WTC11 (cell line): ENCODE results near the gene PSME2. TPM values are rescaled to one million over a fixed set of nuclear protein-coding genes. Genes with fewer than 3 reads are reported as not detected.

Source experiments
- ATAC-seq: fragments of 200-7000 bp; cut with Tn5 transposase; 2 replicates; pipeline ENCODE4 v1.10.0; 2021; ENCODE audit warnings: mild to moderate bottlenecking, moderate library complexity
- CTCF ChIA-PET: fragments of 300-600 bp; sonication (Branson Sonifier 250); formaldehyde crosslinking; loops from one replicate; lab custom pipeline; 2021; ENCODE audit warnings: antibody characterized with exemption; lab: Charles Lee
- POLR2A ChIA-PET: fragments of 350-600 bp; sonication (Branson Sonifier 250); formaldehyde crosslinking; loops from one replicate; lab custom pipeline; 2021; ENCODE audit warnings: antibody characterized with exemption; lab: Charles Lee
- DNase-seq: peaks from one replicate; pipeline ENCODE4 v3.0.0; 2021; ENCODE audit warnings: low spot score
- H3K27ac Mint-ChIP-seq: 2 replicates; pipeline ENCODE4 v1.8.0; 2021; ENCODE audit warnings: mixed read lengths
- H3K27me3 Mint-ChIP-seq: 2 replicates; pipeline ENCODE4 v1.8.0; 2021; ENCODE audit warnings: low read depth, mild to moderate bottlenecking, moderate library complexity, mixed read lengths
- H3K36me3 Mint-ChIP-seq: 2 replicates; pipeline ENCODE4 v1.8.0; 2021; ENCODE audit warnings: mixed read lengths
- H3K4me1 Mint-ChIP-seq: 2 replicates; pipeline ENCODE4 v1.8.0; 2022; ENCODE audit warnings: mixed read lengths
- H3K4me3 Mint-ChIP-seq: 2 replicates; pipeline ENCODE4 v1.8.0; 2021; ENCODE audit warnings: mild to moderate bottlenecking, moderate library complexity, mixed read lengths
- H3K9me3 Mint-ChIP-seq: 2 replicates; pipeline ENCODE4 v1.8.0; 2021; ENCODE audit warnings: mixed read lengths
- AFF4 ChIP-seq: sonication (generic); formaldehyde crosslinking; IDR thresholded peaks from 2 replicates; pipeline ENCODE4 v1.8.1; 2023; ENCODE audit warnings: mild to moderate bottlenecking, missing genetic modification reagents, borderline replicate concordance
- E2F1 ChIP-seq: sonication (generic); formaldehyde crosslinking; IDR thresholded peaks from 2 replicates; pipeline ENCODE4 v1.8.0; 2022; ENCODE audit warnings: mild to moderate bottlenecking, missing genetic modification reagents
- ETV6 ChIP-seq: sonication (generic); formaldehyde crosslinking; IDR thresholded peaks from 2 replicates; pipeline ENCODE4 v1.8.1; 2022; ENCODE audit warnings: mild to moderate bottlenecking, missing genetic modification reagents
- FOXJ3 ChIP-seq: sonication (generic); formaldehyde crosslinking; IDR thresholded peaks from 2 replicates; pipeline ENCODE4 v1.9.0; 2021; ENCODE audit warnings: missing genetic modification reagents, mild to moderate bottlenecking, borderline replicate concordance
- FOXK1 ChIP-seq: sonication (generic); formaldehyde crosslinking; IDR thresholded peaks from 2 replicates; pipeline ENCODE4 v1.8.0; 2022; ENCODE audit warnings: mild to moderate bottlenecking, moderate library complexity, missing genetic modification reagents
- GTF2I ChIP-seq: fragments of 250-450 bp; sonication (Bioruptor Pico); conservative IDR thresholded peaks from 2 replicates; pipeline ENCODE4 v1.4.0; 2021; ENCODE audit warnings: mild to moderate bottlenecking
- JAZF1 ChIP-seq: fragments of 250-450 bp; sonication (Bioruptor Pico); IDR thresholded peaks from 2 replicates; pipeline ENCODE4 v1.9.0; 2021; ENCODE audit warnings: moderate library complexity, mild to moderate bottlenecking, inconsistent platforms
- MYBL2 ChIP-seq: sonication (generic); formaldehyde crosslinking; IDR thresholded peaks from 2 replicates; pipeline ENCODE4 v1.8.1; 2023; ENCODE audit warnings: mild to moderate bottlenecking, moderate library complexity, missing genetic modification reagents
- NFE2L1 ChIP-seq: sonication (generic); formaldehyde crosslinking; IDR thresholded peaks from 2 replicates; pipeline ENCODE4 v1.8.1; 2023; ENCODE audit warnings: missing genetic modification reagents
- PRDM15 ChIP-seq: sonication (generic); formaldehyde crosslinking; IDR thresholded peaks from 2 replicates; pipeline ENCODE4 v1.8.0; 2022; ENCODE audit warnings: missing genetic modification reagents
- RELA ChIP-seq: sonication (generic); formaldehyde crosslinking; IDR thresholded peaks from 2 replicates; pipeline ENCODE4 v1.8.1; 2022; ENCODE audit warnings: missing genetic modification reagents, mild to moderate bottlenecking, borderline replicate concordance
- SP1 ChIP-seq: sonication (generic); formaldehyde crosslinking; conservative IDR thresholded peaks from 2 replicates; pipeline ENCODE4 v1.8.1; 2022; ENCODE audit warnings: missing genetic modification reagents
- TP53 ChIP-seq: sonication (generic); formaldehyde crosslinking; IDR thresholded peaks from 2 replicates; pipeline ENCODE4 v1.8.1; 2023; ENCODE audit warnings: mild to moderate bottlenecking, missing genetic modification reagents
- ZNF396 ChIP-seq: fragments of 250-450 bp; sonication (Bioruptor Pico); IDR thresholded peaks from 2 replicates; pipeline ENCODE4 v1.8.0; 2021; ENCODE audit warnings: mild to moderate bottlenecking, moderate library complexity, borderline replicate concordance
- ZNF423 ChIP-seq: fragments of 250-450 bp; sonication (Bioruptor Pico); IDR thresholded peaks from 2 replicates; pipeline ENCODE4 v2.1.2; 2022; ENCODE audit warnings: mild to moderate bottlenecking, moderate library complexity
- total RNA-seq: library from RNA; stranded (reverse); gene quantifications from 3 replicates; pipeline ENCODE4 v1.2.3, GENCODE V29; 2021
- TF ChIP-seq, protein P1 (sequence below): sonication (generic); formaldehyde crosslinking; IDR thresholded peaks from 2 replicates; pipeline ENCODE4 v1.8.1; 2022; ENCODE audit warnings: low read depth, missing genetic modification reagents, borderline replicate concordance
- TF ChIP-seq, protein P2 (sequence below): fragments of 250-450 bp; sonication (Bioruptor Pico); IDR thresholded peaks from 2 replicates; pipeline ENCODE4 v2.1.2; 2022; ENCODE audit warnings: mild to moderate bottlenecking, moderate library complexity
- TF ChIP-seq, protein P3 (sequence below): sonication (generic); formaldehyde crosslinking; IDR thresholded peaks from 2 replicates; pipeline ENCODE4 v1.8.1; 2022; ENCODE audit warnings: missing genetic modification reagents, borderline replicate concordance

Gene PSME2
- total RNA-seq, 1 experiment from 2014 or later, result 103 TPM

DNA sequence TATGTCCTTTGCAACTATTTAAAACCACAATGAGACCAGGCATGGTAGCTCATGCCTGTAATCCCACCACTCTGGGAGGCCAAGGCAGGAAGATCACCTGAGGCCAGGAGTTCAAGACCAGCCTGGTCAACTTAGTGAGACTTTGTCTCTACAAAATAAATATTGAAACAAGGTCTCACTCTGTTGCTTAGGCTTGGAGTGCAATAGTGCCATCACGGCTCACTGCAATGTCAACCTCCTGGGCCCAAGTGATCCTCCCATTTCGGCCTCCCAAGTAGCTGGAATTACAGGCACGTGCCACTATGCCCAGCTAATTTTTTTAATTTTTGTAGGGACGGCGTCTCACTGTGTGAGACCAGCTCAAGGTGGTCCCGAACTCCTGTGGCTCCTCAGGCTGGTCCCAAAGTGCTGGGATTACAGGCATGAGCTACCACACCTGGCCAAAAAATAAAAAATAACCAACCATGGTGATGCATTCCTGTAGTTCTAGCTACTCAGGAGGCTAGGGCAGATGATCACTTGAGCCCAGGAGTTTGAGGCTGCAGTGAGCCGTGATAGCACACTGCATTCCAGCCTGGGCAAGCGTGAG, 16.9 kb downstream of the PSME2 start (continued):
- TF ChIP-seq, protein P1, sequence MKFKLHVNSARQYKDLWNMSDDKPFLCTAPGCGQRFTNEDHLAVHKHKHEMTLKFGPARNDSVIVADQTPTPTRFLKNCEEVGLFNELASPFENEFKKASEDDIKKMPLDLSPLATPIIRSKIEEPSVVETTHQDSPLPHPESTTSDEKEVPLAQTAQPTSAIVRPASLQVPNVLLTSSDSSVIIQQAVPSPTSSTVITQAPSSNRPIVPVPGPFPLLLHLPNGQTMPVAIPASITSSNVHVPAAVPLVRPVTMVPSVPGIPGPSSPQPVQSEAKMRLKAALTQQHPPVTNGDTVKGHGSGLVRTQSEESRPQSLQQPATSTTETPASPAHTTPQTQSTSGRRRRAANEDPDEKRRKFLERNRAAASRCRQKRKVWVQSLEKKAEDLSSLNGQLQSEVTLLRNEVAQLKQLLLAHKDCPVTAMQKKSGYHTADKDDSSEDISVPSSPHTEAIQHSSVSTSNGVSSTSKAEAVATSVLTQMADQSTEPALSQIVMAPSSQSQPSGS (CRISPR knock-in tag), result no peak
- no peak for TF ChIP-seq JAZF1
- TF ChIP-seq PRDM15 (CRISPR knock-in tag), result no peak
- no peak for TF ChIP-seq E2F1 (CRISPR knock-in tag)
- no peak for TF ChIP-seq GTF2I
- TF ChIP-seq ETV6 (CRISPR knock-in tag), result no peak
- no peak for TF ChIP-seq ZNF396
- TF ChIP-seq NFE2L1, result no peak
- TF ChIP-seq TP53, result no peak
- no peak for TF ChIP-seq AFF4 (CRISPR knock-in tag)
- TF ChIP-seq RELA (CRISPR knock-in tag), result no peak
- no peak for TF ChIP-seq FOXJ3 (CRISPR knock-in tag)

GRCh38 chr14:24127673-24128072, 18.7 kb downstream of the PSME2 start:
- ChIA-PET POLR2A (interaction anchor here (0.7 to 1.8 kb wide), 4 partner anchors 8 to 143 kb away, joined by 3 to 6 read pairs (median 3); partner anchors contain the start of genes DCAF11, IRF9, NRL and PSME1), CTCF (interaction anchor here (0.6 to 1.6 kb wide), 4 partner anchors 8 to 649 kb away, joined by 3 to 4 read pairs (median 4); partner anchors contain the start of genes IRF9 and PSME1)
- no peak for ATAC-seq
- no peak for DNase-seq
- H3K9me3 Mint-ChIP-seq, result no peaks in the 10 kb centered on the region
- no peaks in the 10 kb centered on the region for H3K27me3 Mint-ChIP-seq
- H3K4me1 Mint-ChIP-seq, result peaks cover 4% of the 10 kb centered on the region
- no peak overlapping the region for H3K27ac Mint-ChIP-seq
- H3K36me3 Mint-ChIP-seq, result peaks cover 8% of the 10 kb centered on the region; the same call in 1 of the 2 replicates
- no peak overlapping the region for H3K4me3 Mint-ChIP-seq
- TF ChIP-seq, protein P2, sequence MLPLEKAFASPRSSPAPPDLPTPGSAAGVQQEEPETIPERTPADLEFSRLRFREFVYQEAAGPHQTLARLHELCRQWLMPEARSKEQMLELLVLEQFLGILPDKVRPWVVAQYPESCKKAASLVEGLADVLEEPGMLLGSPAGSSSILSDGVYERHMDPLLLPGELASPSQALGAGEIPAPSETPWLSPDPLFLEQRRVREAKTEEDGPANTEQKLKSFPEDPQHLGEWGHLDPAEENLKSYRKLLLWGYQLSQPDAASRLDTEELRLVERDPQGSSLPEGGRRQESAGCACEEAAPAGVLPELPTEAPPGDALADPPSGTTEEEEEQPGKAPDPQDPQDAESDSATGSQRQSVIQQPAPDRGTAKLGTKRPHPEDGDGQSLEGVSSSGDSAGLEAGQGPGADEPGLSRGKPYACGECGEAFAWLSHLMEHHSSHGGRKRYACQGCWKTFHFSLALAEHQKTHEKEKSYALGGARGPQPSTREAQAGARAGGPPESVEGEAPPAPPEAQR (CRISPR knock-in tag), result no peak
- TF ChIP-seq SP1 (CRISPR knock-in tag) (no peak), FOXK1 (CRISPR knock-in tag) (no peak), MYBL2 (CRISPR knock-in tag) (no peak), ZNF423 (CRISPR knock-in tag) (no peak), PRDM15 (CRISPR knock-in tag) (no peak)
- TF ChIP-seq, protein P3, sequence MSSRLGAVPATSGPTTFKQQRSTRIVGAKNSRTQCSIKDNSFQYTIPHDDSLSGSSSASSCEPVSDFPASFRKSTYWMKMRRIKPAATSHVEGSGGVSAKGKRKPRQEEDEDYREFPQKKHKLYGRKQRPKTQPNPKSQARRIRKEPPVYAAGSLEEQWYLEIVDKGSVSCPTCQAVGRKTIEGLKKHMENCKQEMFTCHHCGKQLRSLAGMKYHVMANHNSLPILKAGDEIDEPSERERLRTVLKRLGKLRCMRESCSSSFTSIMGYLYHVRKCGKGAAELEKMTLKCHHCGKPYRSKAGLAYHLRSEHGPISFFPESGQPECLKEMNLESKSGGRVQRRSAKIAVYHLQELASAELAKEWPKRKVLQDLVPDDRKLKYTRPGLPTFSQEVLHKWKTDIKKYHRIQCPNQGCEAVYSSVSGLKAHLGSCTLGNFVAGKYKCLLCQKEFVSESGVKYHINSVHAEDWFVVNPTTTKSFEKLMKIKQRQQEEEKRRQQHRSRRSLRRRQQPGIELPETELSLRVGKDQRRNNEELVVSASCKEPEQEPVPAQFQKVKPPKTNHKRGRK (CRISPR knock-in tag), result no peak
